ENCODE measurements around the gene NACA2.
"Not testable (repeated sequence)": the region's sequence is repeated elsewhere in the genome, so short reads cannot be mapped to it uniquely, and the experiment has no call there.

NACA2 gene

DNA sequence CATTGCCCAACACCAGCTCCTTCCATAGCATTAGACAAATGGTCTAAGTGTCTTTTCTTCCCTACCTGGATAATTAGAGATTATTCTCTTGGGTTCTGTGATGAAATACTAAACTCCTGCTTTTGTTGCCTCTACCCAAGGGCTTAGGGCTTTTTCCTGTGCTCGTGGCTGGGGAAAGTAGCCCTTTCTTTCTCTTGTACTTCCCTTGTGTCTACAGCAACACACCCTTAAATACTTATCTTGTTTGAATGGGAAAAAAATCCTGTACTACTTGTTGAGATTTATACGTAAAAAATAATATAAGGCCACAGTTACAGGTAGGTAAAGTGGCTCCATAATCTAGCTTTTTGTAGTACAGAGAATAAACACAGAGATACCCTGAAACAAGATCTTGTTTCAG, 7.0 kb upstream of the NACA2 start:
- no peak for DNase-seq

- no peak for DNase-seq
Measured at GRCh38 chr17:61597607-61598006, 6.6 kb upstream of the NACA2 start.

- no peak for DNase-seq
Measured at GRCh38 chr17:61595418-61596186, 4.6 kb upstream of the NACA2 start.

GRCh38 chr17:61594294-61594825, 3.3 kb upstream of the NACA2 start:
- DNase-seq, result no peak

- DNase-seq, result no peak
Measured at GRCh38 chr17:61593426-61593825, 2.4 kb upstream of the NACA2 start.

GRCh38 chr17:61591930-61592329, 911 bp upstream of the NACA2 start:
- no peak for DNase-seq

GRCh38 chr17:61589990-61590389, 1.0 kb downstream of the NACA2 start:
- DNase-seq, result no peak

- DNase-seq, result no peak
Measured at GRCh38 chr17:61587807-61588660, 3.0 kb downstream of the NACA2 start.

- DNase-seq, result no peak
Measured at GRCh38 chr17:61587242-61587641, 3.8 kb downstream of the NACA2 start.

DNA sequence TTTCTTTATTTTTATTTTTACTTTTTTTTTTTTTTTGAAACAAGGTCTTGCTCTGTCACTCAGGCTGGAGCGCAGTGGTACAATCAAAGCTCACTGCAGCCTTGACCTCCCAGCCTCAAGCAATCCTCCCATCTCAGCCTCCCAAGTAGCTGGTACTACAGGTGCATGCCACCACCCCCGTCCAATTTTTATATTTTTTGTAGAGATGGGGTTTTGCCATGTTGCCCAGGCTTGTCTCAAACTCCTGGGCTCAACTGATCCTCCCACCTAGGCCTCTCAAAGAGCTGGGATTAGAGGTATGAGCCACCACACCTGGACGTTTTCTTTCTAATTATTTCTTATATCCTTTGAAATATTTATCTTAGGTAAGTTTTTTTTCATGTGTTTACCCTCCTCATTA, 4.4 kb downstream of the NACA2 start:
- DNase-seq, result not testable (repeated sequence)

- DNase-seq, result no peak
Measured at GRCh38 chr17:61586031-61586566, 4.9 kb downstream of the NACA2 start.

DNA sequence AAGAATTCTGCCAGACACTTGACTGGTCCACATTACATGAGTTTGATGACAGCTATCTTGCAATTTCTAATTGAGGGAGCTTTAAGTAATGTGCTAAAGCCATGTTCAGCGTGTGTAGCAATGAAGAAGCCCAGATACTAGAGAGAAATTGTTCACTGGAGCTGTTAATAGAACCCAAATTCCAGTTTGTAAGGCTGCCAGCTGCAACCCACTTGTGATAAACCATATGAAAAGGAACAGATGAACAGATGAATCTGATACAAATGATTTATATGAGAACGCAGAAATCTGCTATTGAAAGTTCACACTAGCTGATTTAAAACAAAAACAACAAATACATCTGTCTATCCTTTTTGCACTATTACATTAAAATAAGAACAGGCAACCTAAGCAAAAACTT, 6.2 kb downstream of the NACA2 start:
- DNase-seq, result no peak

- DNase-seq, result no peak
Measured at GRCh38 chr17:61584266-61584665, 6.8 kb downstream of the NACA2 start.

DNA sequence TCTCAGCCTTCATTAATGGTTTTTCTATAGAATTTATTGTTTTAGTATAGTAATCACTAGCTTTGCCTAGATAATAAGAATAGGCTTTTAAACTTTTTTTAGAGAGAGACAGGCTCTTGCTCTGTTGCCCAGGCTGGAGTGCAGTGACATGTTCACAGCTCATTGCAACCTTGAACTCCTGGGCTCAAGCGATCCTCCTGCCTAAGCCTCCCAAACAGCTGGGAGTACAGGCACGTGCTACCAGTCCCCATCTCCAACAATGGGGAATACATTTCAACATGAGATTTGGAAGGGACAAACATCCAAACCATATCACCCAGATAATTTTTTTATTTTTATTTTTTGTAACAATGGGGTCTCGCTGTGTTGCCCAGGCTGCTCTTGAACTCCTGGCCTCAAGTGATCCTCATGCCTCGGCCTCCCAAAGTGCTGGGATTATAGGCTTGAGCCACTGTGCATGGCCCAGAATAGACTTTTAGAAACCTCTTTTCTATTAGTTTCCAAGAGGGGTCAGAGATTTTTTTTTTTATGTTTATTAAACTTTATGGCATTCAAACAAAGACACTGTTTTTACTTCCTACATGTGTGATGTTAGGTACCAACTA, 7.3 kb downstream of the NACA2 start:
- DNase-seq, result no peak

- DNase-seq, result peak; percentile 77 to 80
Measured at GRCh38 chr17:61583242-61583641, 7.8 kb downstream of the NACA2 start.

GRCh38 chr17:61582593-61582992, 8.4 kb downstream of the NACA2 start:
- no peak for DNase-seq

- DNase-seq, result no peak
Measured at GRCh38 chr17:61581611-61582349, 9.2 kb downstream of the NACA2 start.

DNA sequence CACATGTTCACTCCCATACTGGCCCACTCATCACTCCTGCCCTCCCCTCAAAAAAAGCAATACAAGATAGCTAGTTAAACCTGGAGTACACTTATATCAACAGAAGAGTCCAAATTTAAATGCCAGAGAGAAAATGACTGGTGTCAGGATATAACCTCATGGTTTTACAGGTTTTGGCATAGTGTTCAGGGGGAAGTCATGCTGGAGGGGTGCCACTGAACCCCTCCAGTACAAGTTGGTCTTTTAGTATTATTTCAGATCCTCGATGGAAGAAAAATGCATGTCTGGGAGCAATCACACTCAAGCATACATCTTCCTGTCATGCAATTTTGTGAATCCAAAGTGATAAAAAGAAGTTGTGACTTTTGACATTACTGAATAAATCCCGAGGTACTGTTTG, 10.5 kb downstream of the NACA2 start:
- no peak for DNase-seq

GRCh38 chr17:61579961-61580360, 11.1 kb downstream of the NACA2 start:
- DNase-seq, result no peak

GRCh38 chr17:61579347-61579746, 11.7 kb downstream of the NACA2 start:
- DNase-seq, result no peak

- DNase-seq, result no peak
Measured at GRCh38 chr17:61578645-61579044, 12.4 kb downstream of the NACA2 start.

DNA sequence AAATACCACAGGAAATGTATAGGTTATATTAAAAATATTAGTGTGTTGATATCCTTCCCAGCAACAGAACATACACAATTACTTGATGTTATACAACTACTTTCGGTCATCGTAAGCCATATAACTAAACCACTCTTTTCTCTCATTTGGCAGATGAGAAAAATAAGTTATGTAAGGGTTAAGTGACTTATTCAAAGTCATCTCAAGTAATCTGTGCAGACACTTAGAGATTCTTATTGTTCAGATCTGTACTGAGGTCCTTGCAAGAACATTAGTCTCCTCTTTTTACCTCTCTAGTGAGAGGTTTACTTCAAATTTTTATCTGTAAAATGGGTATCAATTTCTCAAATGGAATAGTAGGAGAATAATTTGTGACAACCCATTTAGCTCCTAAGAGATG, 15.0 kb downstream of the NACA2 start:
- no peak for DNase-seq
